ENCODE results near the gene NOTO. TPM values are rescaled to one million over a fixed set of nuclear protein-coding genes. Genes with fewer than 3 reads are reported as not detected.

Gene NOTO
- total and polyA plus RNA-seq, 2 donors (not counting 1 experiment from before 2014, with no cell fraction given): not detected

GRCh38 chr2:73253901-73254300 is 51.5 kb downstream of the NOTO start:
- H3K4me1 Mint-ChIP-seq: no peaks in the 10 kb centered on the region
- no peak overlapping the region for H3K4me3 Mint-ChIP-seq
- POLR2A ChIA-PET: no interaction called here
- Histone ChIP-seq H3K27ac (ENCODE audit: low read length in 2 of 2) (no peak overlapping the region), H3K36me3 (replicated peaks in 1 of 2; ENCODE audit: control extremely low read depth in 1 of 2, control insufficient read depth in 1 of 2, extremely low read depth in 1 of 2, insufficient read depth in 2 of 2, low read length in 1 of 2) (peaks cover 0 to 56% of the 10 kb centered on the region in 2 experiments), H4K20me1 (ENCODE audit: control insufficient read depth, insufficient read depth, low read length, poor library complexity, severe bottlenecking) (peaks cover 16% of the 10 kb centered on the region), H3K79me2 (ENCODE audit: control insufficient read depth, insufficient read depth, low read length) (no peaks in the 10 kb centered on the region), H3K9ac (ENCODE audit: low read length) (no peak overlapping the region), H3K27me3 (replicated peaks in 1 of 4; ENCODE audit: control extremely low read depth in 1 of 4, control insufficient read depth in 3 of 4, insufficient read depth in 4 of 4, low read length in 3 of 4) (no peaks in the 10 kb centered on the region), H3K4me1 (ENCODE audit: control insufficient read depth in 2 of 2, insufficient read depth in 2 of 2, low read length in 2 of 2) (no peaks in the 10 kb centered on the region), H3K4me3 (ENCODE audit: control extremely low read depth in 1 of 5, extremely low read depth in 1 of 5, insufficient read depth in 1 of 5, low read depth in 2 of 5, low read length in 4 of 5) (no peak overlapping the region), H3K9me3 (ENCODE audit: control extremely low read depth in 1 of 3, control insufficient read depth in 2 of 3, insufficient read depth in 1 of 3, low read length in 2 of 3) (no peaks in the 10 kb centered on the region), H2AFZ (ENCODE audit: insufficient read depth, low read depth, low read length, poor library complexity, severe bottlenecking) (no peak overlapping the region), H3K4me2 (replicated peaks; ENCODE audit: low read depth, low read length, poor library complexity, severe bottlenecking) (no peak overlapping the region)
- ATAC-seq (ENCODE audit: low read depth) (no peak), DNase-seq (no peak)
- 94% methylated on average over 3 of the region's 3 CpGs for WGBS (ENCODE audit: insufficient coverage)
- no peaks in the 10 kb centered on the region for H3K9me3 Mint-ChIP-seq (ENCODE audit: insufficient read depth)
- TF ChIP-seq CTCF (IDR thresholded peaks at IDR 0.05) (no peak), EZH2 (IDR thresholded peaks at IDR 0.05; ENCODE audit: borderline replicate concordance, insufficient read depth, low read depth, low read length, poor library complexity, severe bottlenecking) (no peak)
- CTCF ChIA-PET: interaction anchor here (1.0 kb wide), 1 partner anchor 37 kb away, joined by 5 read pairs; no protein-coding TSS in a partner anchor
- H3K27me3 Mint-ChIP-seq: no peaks in the 10 kb centered on the region
- no peak overlapping the region for H3K27ac Mint-ChIP-seq
- intact Hi-C loops (cut with micrococcal nuclease): no loop called here

- Mint-ChIP-seq H3K27me3 (no peaks in the 10 kb centered on the region), H3K4me1 (no peaks in the 10 kb centered on the region), H3K4me3 (no peak overlapping the region), H3K27ac (no peak overlapping the region), H3K9me3 (ENCODE audit: insufficient read depth) (no peaks in the 10 kb centered on the region)
- H3K4me1 ChIP-seq (ENCODE audit: control insufficient read depth in 2 of 2, insufficient read depth in 2 of 2, low read length in 2 of 2): no peaks in the 10 kb centered on the region
- H3K9ac ChIP-seq (ENCODE audit: low read length): no peak overlapping the region
- TF ChIP-seq CTCF (IDR thresholded peaks at IDR 0.05) (no peak), EZH2 (IDR thresholded peaks at IDR 0.05; ENCODE audit: borderline replicate concordance, insufficient read depth, low read depth, low read length, poor library complexity, severe bottlenecking) (no peak)
- peaks cover 10% of the 10 kb centered on the region for H4K20me1 ChIP-seq (ENCODE audit: control insufficient read depth, insufficient read depth, low read length, poor library complexity, severe bottlenecking)
- no peaks in the 10 kb centered on the region for H3K27me3 ChIP-seq (replicated peaks in 1 of 4; ENCODE audit: control extremely low read depth in 1 of 4, control insufficient read depth in 3 of 4, insufficient read depth in 4 of 4, low read length in 3 of 4)
- ATAC-seq (ENCODE audit: low read depth) (no peak), DNase-seq (no peak)
- no peak overlapping the region for H2AFZ ChIP-seq (ENCODE audit: insufficient read depth, low read depth, low read length, poor library complexity, severe bottlenecking)
- WGBS (ENCODE audit: insufficient coverage): 100% methylated on average over 5 of the region's 7 CpGs
- H3K79me2 ChIP-seq (ENCODE audit: control insufficient read depth, insufficient read depth, low read length): no peaks in the 10 kb centered on the region
- H3K27ac ChIP-seq (ENCODE audit: low read length in 2 of 2): no peak overlapping the region
- ChIA-PET CTCF (interaction anchor here (1.0 kb wide), 1 partner anchor 37 kb away, joined by 5 read pairs; no protein-coding TSS in a partner anchor), POLR2A (no interaction called here)
- peaks cover 0 to 54% of the 10 kb centered on the region in 2 experiments for H3K36me3 ChIP-seq (replicated peaks in 1 of 2; ENCODE audit: control extremely low read depth in 1 of 2, control insufficient read depth in 1 of 2, extremely low read depth in 1 of 2, insufficient read depth in 2 of 2, low read length in 1 of 2)
- no peak overlapping the region for H3K4me2 ChIP-seq (replicated peaks; ENCODE audit: low read depth, low read length, poor library complexity, severe bottlenecking)
- no peaks in the 10 kb centered on the region for H3K9me3 ChIP-seq (ENCODE audit: control extremely low read depth in 1 of 3, control insufficient read depth in 2 of 3, insufficient read depth in 1 of 3, low read length in 2 of 3)
- no peak overlapping the region for H3K4me3 ChIP-seq (ENCODE audit: control extremely low read depth in 1 of 5, extremely low read depth in 1 of 5, insufficient read depth in 1 of 5, low read depth in 2 of 5, low read length in 4 of 5)
- intact Hi-C loops (cut with micrococcal nuclease): no loop called here
These were observed 52.1 kb downstream of the NOTO start for GRCh38 chr2:73254343-73255006.

All from B cell (primary cell).